Ovary (tissue), 9 donors: ENCODE measurements around the gene GAREM1. TPM values are rescaled to one million over a fixed set of nuclear protein-coding genes. Genes with fewer than 3 reads are reported as not detected.

Source experiments
- DNase-seq, 5 donors: peaks; one replicate each; pipeline ENCODE4 v3.0.0-alpha.2; 2019 to 2020
- H3K27ac ChIP-seq, 2 donors: fragments of 200-600 bp; one replicate each; pipeline versions ENCODE4 v1.5.1 to v1.8.0; 2019 to 2022
- H3K27me3 ChIP-seq: fragments of 200-600 bp; one replicate; pipeline ENCODE4 v1.8.0; 2022
- H3K36me3 ChIP-seq: fragments of 200-600 bp; sonication (generic); one replicate; pipeline ENCODE4 v1.5.1; 2019
- H3K4me1 ChIP-seq: one replicate; pipeline ENCODE4 v1.8.1; 2013; ENCODE audit warnings: mild to moderate bottlenecking, moderate library complexity; ENCODE audit not compliant: insufficient read depth
- H3K4me3 ChIP-seq: fragments of 200-600 bp; sonication (generic); one replicate; pipeline ENCODE4 v1.5.1; 2017
- H3K9me3 ChIP-seq, 2 donors: fragments of 200-600 bp in 1 of 2; sonication (generic) in 1 of 2; one replicate each; pipeline versions ENCODE4 v1.5.1 to v1.8.1; 2013 to 2019; ENCODE audit warnings: mild to moderate bottlenecking in 1 of 2, moderate library complexity in 1 of 2
- EP300 ChIP-seq: sonication (generic); formaldehyde crosslinking; IDR thresholded peaks from one replicate; pipeline ENCODE4 v1.6.1; 2017; ENCODE audit warnings: antibody characterized with exemption
- POLR2A ChIP-seq: fragments of 450-650 bp; IDR thresholded peaks from one replicate; pipeline ENCODE4 v1.6.1; 2017; ENCODE audit warnings: antibody characterized with exemption, mild to moderate bottlenecking, moderate library complexity
- WGBS, 3 donors: extraction: QIAGEN DNeasy Blood & Tissue Kit in 1 of 3; methylation state at CpG; one replicate each; pipeline versions ENCODE4 v1.1.5 to v1.1.7; 2013 to 2017; 5-methylcytosine and 5-hydroxymethylcytosine counted together
- intact Hi-C, 4 donors: fragments of 100-400 bp; cut with DNase I; formaldehyde crosslinking; loops; one replicate each; pipeline versions ENCODE4 v1.11.0 to v1.15.1; 2022 to 2023
- polyA plus RNA-seq, 2 donors: library from polyadenylated mRNA; stranded (reverse); fragments of 200-250 nt in 1 of 2; fragments of 350-450 nt in 1 of 2; fragmentation: Illumina TruSeq in 1 of 2; extraction: RNeasy Lipid Tissue Mini Kit (QIAGEN cat#74804) in 1 of 2; gene quantifications; one replicate each; pipeline ENCODE4 v1.2.3, GENCODE V29; 2013 to 2014
- total RNA-seq, 7 donors: library from RNA; depleted of rRNA in 2 of 7; stranded (reverse); fragments of >200 nt in 2 of 7; fragmentation: NEBNext Ultra II Directional in 3 of 7; extraction: Animal tissue kit (Norgen Biotek cat#: 25700) in 3 of 7; gene quantifications; one replicate each; pipeline versions ENCODE4 v1.1.0 to v1.2.4, GENCODE V29; 2016 to 2023
- TF ChIP-seq, protein P1 (sequence below), 3 donors: fragments of 450-650 bp in 2 of 3; fragments of 200-600 bp in 1 of 3; IDR thresholded peaks; one replicate each; pipeline versions ENCODE4 v1.5.1 to v1.8.0; 2016 to 2022; ENCODE audit warnings: antibody characterized with exemption in 3 of 3, mild to moderate bottlenecking in 1 of 3
- donor health status: DM: no; HTN: no; CAD: no; lungs with moderate emphysema.
- donor health status: DM: no; HTN: no; CAD: no.
- donor health status: Bipolar disorder and iron deficiency.
- donor health status: DM: yes; HTN: yes; CAD: no.
- donor health status: DM: no; HTN: no; CAD: no.
- donor health status: DM: yes; HTN: yes; CAD: no.

Gene GAREM1
- total and polyA plus RNA-seq, 9 donors, result 2.7 to 15.2 (median 7.1) TPM

DNA sequence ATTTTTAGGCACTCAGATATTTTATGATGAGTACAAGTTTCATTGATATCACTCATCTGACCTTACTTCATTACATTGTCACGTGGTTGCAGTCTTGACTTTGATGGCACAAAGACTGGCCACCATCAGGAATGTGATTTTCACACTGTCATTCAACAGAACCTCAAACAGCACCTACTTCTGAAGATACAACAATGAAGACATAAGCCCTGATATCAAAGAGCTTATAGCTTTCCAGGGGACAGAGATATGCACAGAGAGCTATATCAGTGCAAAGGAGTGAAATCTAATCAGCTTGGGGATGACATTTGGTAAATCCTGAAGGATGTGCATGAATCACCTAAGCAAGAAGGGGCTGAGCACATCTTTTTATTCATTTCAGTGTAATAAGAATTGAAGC is 208.6 kb downstream of the GAREM1 start:
- H3K4me1 ChIP-seq, result no peaks in the 10 kb centered on the region
- no peaks in the 10 kb centered on the region for H3K36me3 ChIP-seq
- TF ChIP-seq POLR2A, result no peak
- TF ChIP-seq, protein P1, sequence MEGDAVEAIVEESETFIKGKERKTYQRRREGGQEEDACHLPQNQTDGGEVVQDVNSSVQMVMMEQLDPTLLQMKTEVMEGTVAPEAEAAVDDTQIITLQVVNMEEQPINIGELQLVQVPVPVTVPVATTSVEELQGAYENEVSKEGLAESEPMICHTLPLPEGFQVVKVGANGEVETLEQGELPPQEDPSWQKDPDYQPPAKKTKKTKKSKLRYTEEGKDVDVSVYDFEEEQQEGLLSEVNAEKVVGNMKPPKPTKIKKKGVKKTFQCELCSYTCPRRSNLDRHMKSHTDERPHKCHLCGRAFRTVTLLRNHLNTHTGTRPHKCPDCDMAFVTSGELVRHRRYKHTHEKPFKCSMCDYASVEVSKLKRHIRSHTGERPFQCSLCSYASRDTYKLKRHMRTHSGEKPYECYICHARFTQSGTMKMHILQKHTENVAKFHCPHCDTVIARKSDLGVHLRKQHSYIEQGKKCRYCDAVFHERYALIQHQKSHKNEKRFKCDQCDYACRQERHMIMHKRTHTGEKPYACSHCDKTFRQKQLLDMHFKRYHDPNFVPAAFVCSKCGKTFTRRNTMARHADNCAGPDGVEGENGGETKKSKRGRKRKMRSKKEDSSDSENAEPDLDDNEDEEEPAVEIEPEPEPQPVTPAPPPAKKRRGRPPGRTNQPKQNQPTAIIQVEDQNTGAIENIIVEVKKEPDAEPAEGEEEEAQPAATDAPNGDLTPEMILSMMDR (IDR thresholded peaks at IDR 0.05), result no peak
- intact Hi-C loops, result loop anchor here in 1 of 4 donors (10.0 kb wide), 1 partner anchor 223 kb away; no protein-coding TSS in a partner anchor
- no peaks in the 10 kb centered on the region for H3K9me3 ChIP-seq
- no peaks in the 10 kb centered on the region for H3K27me3 ChIP-seq
- 85 to 93% (median 88%) methylated on average over 1 of the region's 1 CpG for WGBS, 3 donors
- no peak for DNase-seq
- H3K4me3 ChIP-seq, result no peak overlapping the region
- H3K27ac ChIP-seq, result no peak overlapping the region

DNA sequence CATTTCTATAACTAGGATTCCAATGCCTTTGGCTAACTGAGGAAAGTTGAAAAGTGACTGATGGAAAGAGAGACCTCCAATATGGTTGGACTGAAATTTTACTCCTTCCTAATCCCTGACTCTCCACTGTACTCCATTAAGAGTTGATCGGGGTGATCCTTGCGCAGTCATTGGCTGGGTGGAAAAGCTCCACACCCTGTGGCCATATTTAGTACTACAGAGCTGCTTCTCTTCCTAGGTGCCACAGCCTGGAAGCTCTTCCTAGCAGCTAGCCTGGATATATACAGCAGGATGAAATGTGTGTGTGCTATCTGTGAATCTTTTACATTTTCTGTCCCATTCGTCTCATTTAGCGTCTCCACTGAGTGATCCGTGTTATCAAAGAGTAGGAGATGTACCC is 209.7 kb downstream of the GAREM1 start:
- intact Hi-C loops, result loop anchor here in 1 of 4 donors (10.0 kb wide), 1 partner anchor 224 kb away; no protein-coding TSS in a partner anchor
- 93 to 96% (median 95%) methylated on average over 5 of the region's 5 CpGs for WGBS, 3 donors
- H3K27me3 ChIP-seq, result no peaks in the 10 kb centered on the region

DNA sequence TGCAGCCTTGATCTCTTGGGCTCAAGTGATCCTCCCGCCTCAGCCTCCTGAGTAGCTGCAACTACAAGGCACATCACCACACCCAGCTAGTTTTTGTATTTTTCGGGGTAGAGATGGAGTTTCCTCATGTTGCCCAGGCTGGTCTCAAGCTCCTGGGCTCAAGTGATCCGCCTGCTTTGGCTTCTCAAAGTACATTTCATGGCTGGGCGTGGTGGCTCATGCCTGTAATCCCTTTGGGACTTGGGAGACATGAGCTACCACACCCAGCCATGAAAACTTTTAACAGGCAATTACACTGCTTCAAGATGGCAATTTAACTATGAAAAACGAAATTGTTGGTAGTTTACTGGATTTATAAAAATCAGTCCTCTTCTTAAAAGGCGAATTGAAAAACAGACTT is 211.1 kb downstream of the GAREM1 start:
- Histone ChIP-seq H3K4me1 (no peaks in the 10 kb centered on the region), H3K4me3 (no peak overlapping the region), H3K27me3 (no peaks in the 10 kb centered on the region), H3K36me3 (no peaks in the 10 kb centered on the region), H3K27ac (no peak overlapping the region), H3K9me3 (no peaks in the 10 kb centered on the region)
- DNase-seq, result no peak
- TF ChIP-seq, protein P1 (IDR thresholded peaks at IDR 0.05), result no peak
- TF ChIP-seq EP300 (no peak), POLR2A (no peak)
- WGBS, 3 donors, result 91 to 94% (median 91%) methylated on average over 6 of the region's 6 CpGs
- intact Hi-C loops, result no loop called here

More for the DNA sequence above, 209.7 kb downstream of the GAREM1 start:
- no peak for DNase-seq
- TF ChIP-seq POLR2A (no peak), EP300 (no peak)
- TF ChIP-seq, protein P1 (IDR thresholded peaks at IDR 0.05), result no peak
- Histone ChIP-seq H3K36me3 (no peaks in the 10 kb centered on the region), H3K27ac (no peak overlapping the region), H3K4me1 (no peaks in the 10 kb centered on the region), H3K4me3 (no peak overlapping the region), H3K9me3 (no peaks in the 10 kb centered on the region)

DNA sequence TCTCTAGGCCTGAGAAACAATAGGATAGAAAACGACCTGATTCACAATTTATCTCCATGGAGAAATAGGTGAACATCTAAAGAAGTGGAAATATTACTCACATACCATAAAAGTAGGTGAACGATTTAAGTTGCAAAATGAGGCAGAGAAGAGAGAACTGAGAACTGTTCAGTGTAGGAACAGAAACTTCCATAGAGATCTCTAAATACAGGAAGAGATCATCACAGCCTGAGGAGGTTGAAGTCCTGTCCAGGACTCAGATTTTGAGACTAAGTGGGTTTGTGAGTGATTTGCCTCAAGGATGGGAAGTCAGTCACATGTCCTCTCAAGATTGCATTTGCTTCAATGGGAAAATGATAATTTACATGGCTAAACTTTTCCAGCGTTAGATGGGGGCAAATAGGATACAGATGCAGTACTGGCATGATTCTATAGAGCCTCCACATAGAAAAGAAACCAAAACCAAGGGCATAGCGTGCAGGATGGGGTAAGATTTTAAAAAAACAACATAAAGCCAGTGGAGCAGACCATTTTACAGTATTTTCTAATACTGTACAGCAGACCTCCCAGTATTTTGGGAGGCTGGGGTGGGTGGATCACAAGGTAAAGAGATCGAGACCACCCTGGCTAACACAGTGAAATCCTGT is 212.0 kb downstream of the GAREM1 start:
- Histone ChIP-seq H3K4me1 (no peaks in the 10 kb centered on the region), H3K9me3 (no peaks in the 10 kb centered on the region), H3K27ac (no peak overlapping the region), H3K4me3 (no peak overlapping the region), H3K36me3 (no peaks in the 10 kb centered on the region), H3K27me3 (no peaks in the 10 kb centered on the region)
- WGBS, 3 donors, result 81 to 84% (median 82%) methylated on average over 5 of the region's 5 CpGs
- TF ChIP-seq, protein P1 (IDR thresholded peaks at IDR 0.05), result no peak
- TF ChIP-seq EP300 (no peak), POLR2A (no peak)
- intact Hi-C loops, result no loop called here
- DNase-seq, result no peak
